ENCODE data around the gene SPAG16.

SPAG16 gene

DNA sequence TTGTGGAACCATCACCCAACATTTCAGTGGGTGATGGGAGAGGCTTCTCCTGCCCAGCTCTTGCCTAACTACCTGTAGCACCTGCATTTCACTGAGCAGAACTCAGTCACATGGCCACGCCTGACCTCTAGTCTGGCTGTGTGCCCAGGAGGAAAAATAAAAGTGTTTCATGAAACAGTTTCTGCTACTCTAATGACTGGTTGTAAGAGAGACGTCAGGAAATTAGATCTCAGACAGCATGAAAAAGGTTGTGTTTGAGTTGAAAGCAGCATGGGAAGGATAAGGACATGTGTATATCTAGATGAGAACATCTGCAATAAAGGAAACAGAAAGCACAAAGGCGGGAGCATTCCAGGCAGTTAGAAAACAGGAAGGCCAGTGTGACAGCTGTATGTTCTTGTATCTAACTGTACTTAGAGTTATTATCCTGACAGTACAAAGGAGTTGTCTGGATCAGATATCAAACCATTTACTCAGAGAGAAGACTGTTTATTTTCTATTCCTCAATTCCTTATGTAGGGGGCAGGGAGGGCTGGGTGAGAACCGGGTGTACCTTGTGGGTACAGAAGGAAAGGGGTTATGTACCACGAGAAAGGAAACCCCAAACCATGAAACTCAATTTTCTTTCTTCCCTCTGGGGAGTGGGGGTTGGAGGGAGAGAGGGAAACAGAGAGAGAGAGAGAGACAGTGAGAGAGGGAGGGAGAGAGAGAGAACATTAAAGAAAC is 819.2 kb downstream of the SPAG16 start:
- DNase-seq = peak; percentile 3

DNA sequence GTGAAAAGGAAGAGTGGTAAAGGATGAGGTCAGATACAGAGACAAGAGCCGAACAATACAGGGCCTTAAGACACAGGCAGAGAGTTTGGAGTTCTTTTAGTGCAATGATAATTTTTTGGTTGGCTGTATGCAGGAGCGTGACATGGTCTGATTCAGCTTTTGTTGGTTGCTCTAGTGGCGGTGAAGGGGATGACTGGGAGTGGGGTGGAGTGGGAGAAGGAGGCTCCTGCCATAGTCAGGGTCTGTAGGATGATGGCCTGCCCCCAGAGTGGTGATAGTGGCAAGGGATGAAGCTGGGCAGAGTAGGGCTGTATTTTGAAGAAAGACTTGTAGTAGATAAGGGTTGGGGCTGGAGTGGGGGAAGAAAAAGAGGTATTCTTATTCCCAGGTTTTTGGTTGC is 820.0 kb downstream of the SPAG16 start:
- no peak for DNase-seq

DNA sequence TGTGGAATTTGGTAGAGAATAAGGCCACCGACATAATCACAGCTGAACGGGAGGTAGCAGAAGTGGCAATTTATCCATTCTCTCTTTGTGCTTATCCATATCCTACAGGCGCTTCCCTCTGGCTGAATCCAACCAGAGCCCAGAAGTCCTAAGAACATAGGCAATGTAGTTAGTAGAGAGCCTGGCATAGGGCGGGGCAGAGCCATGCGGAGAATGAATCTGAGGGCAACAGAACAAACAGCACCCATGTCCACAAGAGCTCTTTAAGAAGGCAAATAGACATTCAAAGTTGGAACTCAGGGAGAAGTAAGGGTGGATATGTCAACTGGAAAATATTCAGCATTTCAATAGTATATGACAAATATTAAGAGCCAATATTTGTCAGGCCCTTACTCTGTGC is 820.7 kb downstream of the SPAG16 start:
- DNase-seq = no peak

DNA sequence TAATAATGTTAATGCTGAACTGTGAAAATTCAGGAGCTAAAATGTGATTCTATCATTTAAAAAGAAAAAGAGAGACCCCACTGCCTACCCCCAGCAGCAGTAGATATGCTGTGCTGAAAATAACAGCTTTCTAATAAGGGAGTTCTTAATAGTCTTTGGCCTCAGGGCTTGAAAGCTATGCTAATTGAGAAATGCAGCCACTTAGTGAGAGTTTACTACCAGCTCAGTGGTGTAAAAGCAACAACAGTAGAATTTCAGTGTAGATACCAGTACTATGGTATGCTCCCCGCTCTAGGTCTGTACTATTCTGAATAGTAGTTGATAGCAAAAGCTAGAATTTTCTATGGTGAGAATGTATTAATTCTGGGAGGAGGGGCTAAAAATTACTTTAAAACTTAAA is 823.5 kb downstream of the SPAG16 start:
- no peak for DNase-seq

DNA sequence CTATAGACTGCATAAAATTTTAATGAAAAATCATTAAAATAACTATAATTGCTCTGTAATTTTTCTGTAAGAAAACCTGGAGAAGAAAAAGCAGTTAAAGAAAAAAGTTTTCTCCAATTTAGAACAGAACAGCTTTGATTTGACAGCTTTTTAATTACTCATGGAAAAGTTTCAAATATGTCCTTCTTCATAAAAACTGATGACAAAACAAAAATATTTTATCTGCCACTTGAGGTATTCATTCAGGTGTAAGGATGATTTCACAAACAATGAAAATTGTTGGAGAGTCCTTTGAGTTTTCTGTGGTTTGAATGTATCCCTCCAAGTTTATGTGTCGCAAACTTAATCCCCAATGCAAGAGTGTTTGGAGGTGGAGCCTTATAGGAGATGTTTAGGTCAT is 824.3 kb downstream of the SPAG16 start:
- no peak for DNase-seq

DNA sequence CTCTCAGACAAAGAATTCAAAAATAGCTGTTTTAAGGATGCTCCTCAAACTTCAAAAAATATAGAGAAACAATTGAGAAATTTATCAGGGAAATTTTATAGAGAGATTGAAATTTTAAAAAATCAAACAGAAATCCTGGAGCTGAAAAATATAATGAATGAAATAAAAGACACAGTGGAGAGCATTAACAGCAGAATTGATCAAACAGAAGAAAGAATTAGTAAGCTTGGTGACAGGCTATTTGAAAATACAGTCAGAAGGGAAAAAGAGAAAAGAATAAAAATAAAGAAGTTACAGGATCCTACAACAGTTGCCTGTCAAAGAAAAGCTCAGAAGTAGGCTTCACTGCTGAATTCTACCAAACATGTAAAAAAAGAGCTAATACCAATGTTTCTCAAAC is 832.8 kb downstream of the SPAG16 start:
- no peak for DNase-seq

DNA sequence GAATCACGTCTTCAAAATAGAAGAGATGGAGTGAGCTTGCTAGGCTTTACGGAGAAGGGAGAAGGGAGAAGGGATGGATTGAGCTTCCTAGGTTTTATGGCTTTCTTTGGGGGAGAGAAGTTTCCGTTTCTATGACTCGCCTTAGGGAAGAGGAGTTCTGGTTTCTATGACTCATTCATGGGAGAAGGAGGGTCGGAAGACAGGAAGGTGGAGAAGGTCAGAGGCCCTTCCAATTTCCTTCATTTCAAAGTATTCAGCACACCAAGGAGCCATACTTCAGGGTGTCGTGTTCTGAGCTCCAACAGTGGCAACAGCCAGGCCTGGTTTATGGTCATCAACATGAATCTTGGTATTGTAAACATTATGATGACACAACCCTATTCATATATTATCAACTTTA is 841.9 kb downstream of the SPAG16 start:
- DNase-seq = no peak

DNA sequence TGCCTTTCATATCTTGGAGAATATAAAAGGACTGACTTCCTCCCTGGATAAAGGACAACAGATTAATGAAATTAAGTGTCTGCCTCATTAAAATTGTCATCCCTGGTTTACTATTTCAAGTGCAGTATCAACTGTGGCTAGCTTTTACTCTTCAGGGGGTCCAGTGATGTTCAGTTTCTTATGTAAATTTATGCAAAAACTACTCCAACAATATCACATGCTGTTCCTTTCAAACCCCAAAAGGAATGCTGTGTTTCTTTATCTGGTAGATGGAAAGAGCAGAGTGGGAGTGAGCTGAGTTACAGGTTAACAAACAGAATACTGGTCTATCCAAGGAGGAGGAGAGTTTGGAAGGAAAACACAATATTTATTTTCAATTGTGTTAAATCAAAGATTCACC is 842.9 kb downstream of the SPAG16 start:
- no peak for DNase-seq

DNA sequence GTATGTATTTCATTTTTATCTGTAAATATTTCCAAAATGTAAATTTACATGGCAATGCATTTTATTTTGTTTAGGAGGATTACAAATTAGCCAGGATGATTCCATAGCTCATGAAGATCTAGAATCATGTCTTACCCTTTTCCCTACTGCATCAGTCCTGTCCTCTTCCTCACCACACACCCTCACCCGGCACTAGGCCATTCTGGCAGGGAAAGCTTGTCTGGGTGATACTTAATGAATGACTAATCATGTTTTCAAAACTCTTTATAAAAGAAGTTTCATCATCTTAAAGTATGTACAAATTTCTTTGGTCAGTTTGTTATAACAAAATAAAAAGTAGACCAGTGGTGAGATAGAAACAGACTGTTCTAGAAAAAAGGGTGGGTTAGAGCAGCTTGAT is 843.3 kb downstream of the SPAG16 start:
- no peak for DNase-seq

DNA sequence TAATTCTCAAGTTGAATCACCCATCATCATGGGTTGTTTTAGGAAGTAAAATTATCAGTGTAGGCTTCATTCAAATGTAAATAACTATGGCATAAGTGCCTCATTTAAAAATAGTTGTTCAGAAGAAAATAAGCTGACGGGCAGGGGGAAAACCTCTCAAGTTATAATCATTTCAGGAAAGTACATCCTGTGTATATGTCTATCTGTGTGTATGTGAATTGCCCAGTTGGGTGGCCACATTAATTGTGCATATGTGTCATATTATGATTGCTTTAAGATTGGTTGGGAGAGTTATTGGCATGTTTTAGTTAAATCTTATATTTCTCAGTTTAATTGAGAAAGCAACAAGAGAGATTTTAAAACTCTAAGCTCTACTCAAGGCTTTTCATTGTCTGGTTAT is 843.8 kb downstream of the SPAG16 start:
- DNase-seq = no peak

DNA sequence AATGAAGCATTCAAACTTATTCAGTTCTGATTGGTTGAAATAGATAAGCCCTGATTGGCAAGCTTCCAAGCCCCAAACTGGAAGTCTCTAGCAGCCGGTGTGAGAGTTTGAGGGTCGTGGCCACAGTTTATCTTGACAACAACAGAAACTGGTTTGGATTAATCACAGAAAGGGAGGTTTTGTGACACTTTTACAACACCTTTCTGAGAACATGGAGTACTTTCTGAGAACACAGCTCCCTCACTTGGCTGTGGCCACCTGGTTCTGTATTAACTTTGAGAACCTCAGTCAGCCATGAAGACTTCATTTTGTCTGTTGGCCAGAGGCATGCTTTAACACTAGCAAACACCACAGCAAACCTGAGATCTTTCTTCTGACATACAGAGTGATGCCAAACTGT is 845.9 kb downstream of the SPAG16 start:
- DNase-seq = no peak

DNA sequence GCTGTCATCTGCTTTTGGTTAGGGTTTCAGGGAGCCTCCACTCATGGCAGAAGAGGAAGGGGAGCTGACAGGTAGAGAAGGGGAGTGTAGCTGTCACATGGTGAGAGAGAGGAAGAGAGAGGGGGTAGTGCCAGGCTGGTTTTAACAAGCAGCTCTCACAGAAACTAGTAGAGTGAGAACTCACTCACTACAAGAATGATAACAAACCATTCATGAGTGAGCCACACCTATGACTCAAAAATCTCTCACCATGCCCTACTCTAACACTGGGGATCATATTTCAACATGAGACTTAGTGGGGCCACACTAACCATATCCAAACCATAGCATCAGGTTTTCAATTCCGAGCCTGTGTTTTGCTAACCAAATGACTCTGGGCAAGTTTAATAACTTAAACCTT is 851.7 kb downstream of the SPAG16 start:
- DNase-seq = no peak

DNA sequence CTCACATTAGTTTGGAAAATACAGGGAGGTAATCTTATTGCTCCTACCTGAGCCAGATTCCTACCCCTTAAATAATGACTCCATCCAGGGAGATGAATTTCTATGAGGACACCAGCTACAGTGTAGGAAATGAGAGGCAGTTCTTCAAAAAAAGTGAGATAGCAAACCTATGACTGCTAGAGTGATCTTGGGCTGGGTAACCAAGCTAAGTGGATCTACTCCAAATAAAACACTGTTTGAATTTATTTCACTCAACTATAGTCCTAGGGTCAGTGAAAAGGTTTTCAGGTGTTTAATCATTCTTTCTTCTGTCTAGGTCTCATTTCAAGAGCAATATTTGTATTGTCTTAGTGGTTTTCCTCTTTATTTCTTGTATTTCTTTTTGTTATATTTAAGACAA is 854.5 kb downstream of the SPAG16 start:
- DNase-seq = no peak

DNA sequence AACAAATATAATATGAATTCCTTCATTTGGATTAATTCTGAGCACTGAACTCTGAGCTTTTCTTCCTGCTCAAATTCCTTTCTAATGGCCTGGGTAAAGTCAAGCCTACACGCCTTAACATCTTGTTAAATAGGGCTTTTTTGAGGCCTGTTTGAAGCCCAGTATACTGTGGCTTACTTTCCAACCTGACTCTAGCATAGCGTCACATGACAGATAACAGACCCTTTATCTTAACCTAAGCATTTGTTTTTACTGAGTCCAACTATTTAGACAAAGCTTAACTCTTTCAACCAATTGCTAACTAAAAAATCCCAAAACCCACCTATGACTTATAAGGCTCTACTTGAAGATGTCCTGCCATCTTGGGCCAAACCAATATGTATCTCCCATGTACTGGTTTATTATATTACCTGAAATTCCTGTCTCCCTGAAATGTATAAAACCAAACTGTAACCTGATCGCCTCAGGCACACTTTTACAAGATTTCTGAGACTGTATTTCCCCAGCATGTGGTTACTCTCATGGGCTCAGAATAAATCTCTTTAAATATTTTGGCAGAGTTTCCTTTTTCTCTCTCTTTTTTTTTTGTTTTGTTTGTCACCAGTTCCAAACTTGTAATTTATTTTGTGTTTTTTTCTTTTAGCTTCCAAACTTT is 855.5 kb downstream of the SPAG16 start:
- no peak for DNase-seq

DNA sequence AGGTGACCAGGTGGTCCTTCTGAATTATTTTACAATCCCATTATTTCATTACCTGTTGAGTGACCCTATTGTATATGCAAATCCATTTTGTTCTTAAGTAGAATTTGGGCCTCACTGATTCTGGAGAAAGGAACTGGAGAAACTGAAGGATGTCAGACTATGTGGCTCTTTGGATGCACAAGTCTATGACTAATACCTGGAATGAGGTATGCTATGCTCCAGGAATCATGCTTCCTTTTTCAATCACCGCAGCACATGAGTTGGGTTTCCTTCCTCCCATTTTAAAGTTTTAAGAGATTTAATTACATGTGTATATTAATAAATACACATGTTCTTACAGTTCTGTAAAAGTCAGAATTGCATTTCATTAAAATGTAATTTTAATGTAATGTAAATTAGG is 872.7 kb downstream of the SPAG16 start:
- DNase-seq = no peak

DNA sequence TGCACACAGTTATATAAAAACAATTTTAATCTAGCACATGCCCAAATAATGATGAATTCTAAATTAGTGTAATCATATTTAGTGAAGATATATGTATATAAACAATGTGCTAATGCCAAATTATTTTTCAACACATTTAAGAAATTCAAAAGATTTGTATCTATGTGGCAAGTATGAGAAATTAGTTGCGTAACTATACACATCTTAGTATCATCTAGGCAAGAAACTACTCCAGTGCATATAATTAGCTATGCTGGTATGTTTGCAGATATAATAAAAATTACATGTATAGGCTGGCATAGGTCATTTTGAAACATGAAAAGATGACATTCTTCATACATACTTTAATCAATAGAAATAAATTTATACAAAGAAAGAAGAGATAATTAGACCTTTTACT is 874.6 kb downstream of the SPAG16 start:
- DNase-seq = no peak

DNA sequence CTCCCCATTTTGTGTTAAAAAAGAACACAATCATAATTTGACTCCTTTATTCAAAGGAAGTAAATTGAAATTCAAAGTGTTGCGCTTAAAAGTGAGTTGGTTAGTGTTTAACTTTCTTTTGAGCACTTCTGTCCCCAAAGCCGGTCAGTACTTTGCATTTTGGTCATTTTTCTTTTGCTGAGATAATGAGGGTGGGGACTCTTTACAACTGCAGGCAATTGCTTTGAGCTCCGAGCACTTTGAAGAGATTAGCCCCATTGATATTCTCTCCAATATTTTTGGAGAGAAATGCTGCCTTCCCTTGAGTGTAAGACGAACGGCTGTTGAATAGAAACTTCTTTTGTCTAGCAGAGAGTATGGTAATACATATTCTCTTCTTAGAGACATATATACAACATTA is 885.0 kb downstream of the SPAG16 start:
- DNase-seq = no peak

DNA sequence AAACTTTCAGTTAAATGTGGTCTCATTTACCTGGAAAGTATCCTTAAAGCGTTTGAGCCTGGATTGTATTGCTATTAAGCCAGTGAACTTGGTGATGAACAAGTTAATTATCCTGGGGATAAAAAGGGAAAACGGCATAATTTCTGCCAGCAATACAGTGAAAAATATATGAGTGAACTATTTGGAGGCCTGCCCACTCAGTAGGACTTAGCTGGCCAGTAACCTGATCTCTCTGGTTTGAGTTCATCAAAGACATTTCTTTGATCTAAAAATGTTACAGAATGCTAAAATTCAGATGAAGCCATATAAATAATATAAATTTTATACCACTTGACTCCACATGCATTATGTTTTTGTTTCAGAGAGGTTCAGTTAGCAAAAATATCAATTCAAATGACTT is 885.5 kb downstream of the SPAG16 start:
- DNase-seq = no peak

DNA sequence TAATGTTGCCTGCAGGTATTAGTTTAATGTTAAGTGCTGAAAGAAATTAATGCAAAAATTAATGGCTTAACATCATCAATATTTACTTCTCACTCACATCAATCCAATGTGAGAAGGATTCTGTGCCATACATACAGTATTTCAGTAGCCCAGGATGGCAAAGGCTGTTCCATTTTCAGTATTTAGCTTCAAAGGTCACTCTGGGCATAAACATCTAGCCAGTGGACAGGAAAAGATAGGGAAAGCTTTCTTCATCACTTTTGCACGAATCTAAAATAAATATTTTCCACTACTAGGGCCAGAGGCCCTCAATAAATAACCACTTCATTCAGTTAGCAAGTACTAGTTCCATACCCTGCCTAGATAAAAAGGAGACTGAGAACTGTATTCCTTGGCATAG is 890.3 kb downstream of the SPAG16 start:
- DNase-seq = no peak

DNA sequence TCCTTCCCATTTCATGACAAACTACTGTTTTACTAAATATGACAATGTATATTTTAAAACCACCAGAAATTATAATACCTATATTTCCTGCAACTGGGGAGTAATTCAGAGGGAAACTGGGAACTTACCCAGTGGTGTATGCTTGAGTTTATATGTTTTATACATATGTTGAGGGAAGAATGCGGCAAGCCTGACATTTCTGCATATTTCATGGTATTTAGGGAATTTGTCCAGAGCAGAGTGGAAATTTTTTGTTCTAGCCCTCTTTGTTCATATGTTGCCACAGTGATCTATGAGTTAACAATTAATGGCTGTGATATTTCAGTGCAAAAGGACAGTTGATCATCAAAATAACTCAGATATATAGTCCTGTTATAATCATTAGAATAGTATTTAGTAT is 895.8 kb downstream of the SPAG16 start:
- no peak for DNase-seq

DNA sequence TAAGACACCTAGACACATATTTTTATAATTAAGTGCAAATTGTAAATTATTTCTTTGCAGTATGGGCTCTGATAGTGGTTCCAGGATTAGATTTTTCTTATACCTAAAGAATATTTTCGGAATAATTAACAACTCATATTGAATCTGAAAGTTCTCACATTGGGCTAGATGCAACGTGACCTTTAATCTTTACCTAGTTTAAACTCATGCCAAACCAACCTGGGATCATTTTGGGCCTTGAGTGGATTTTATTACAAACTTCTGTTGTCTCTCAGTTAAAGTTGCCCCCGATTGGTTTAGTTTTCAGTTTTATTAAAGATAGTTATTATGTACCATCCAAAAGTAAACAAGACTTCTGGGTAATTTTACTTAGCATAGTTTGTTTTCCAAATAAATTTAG is 896.4 kb downstream of the SPAG16 start:
- DNase-seq = no peak

DNA sequence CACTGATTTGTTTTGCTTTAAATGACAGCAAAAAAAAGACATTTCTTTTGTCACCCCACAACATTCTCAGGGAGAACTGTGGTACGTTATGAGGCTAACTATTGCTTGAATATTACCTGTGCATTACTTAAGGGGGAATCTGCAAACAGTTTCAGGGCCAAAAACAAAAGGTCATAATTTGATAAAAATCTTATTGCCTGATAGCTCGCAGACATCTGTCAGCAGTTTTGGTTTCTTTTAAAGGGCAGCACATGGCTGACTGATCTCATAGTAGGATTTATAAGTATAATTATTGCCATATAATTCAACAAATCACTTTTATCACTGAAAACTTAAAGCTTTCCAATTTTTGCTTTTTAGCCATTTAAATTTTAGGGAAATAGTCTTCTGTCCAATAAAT is 900.2 kb downstream of the SPAG16 start:
- no peak for DNase-seq

DNA sequence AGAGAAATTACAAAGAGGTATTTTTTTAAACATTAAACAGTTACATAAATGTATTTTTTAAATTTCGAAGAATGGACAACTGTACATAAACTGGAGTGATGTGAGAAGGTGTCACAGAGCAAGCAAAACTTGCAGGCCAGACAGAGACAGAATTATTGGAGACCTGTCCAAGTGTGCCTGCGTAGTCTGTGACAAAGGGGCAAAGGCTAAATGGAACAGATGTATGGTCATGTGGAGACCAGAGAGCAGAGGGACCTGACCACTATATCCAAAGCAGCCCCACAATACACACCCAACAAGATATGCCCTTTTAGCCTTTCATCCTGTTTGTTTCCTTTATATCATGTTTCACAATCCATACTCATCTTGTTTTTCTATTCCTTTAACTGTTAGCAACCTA is 901.3 kb downstream of the SPAG16 start:
- no peak for DNase-seq

DNA sequence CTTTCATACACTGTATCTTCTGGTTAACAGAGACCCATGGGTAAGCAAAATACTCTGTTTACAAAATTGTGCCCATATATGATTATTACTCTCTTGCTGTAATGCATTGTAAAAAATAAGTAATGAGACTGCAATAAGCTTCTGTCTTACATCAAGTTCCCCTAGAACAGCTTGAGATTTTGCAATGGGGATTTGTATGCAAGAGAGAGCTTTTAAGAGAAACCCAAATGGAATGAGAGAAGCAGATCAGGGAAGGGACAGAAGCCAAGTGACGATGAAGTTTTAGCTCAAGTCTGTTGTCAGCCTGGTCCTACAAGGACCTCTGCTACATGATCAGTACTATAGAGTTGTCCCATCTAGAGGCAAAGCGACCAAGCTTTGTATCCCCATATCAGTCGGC is 908.4 kb downstream of the SPAG16 start:
- DNase-seq = no peak

DNA sequence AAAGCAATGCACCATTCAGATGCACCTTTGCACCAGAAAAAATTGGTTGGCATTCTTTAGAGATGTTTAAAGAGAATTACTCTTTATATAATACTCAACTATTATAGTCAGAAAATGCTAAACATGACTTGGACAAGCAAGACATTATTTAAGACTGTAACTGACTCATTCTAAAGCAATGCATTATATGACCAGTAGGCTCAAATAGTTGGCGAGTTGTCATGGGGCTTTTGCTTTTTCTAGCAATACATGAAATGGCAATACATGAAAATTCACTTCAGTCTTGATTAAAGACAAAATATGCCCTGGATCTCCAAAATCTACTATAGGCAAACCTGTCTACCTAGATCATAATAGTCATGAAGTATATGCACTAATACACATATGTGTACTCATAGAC is 909.7 kb downstream of the SPAG16 start:
- no peak for DNase-seq
